HG03103 (cell line): ENCODE measurements around the gene MAFF.

Experiments
- ATAC-seq: cut with Tn5 transposase; IDR thresholded peaks from one replicate; pipeline ENCODE4 v1.9.1; 2021; ENCODE audit warnings: low read depth; ENCODE audit not compliant: unreplicated experiment

The MAFF gene

DNA sequence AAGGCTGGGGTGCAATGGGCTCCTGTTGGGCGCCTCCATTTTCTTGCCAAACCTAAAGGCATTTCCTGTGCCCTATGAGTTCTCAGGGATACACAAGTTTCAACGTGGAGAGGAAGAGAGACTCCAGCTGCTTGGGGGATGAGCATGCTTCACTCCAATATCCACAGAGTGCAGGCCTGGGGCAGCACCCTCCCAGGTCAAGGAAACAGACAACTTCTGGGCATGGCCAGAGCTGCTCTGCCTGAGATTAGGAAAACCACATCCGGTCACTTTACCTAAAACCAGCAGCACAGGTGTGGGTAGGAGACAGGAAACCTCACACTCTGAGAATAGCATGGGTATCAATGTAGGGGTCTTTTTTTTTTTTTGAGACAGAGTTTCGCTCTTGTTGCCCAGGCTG is 42.3 kb downstream of the MAFF start:
- ATAC-seq: no peak

DNA sequence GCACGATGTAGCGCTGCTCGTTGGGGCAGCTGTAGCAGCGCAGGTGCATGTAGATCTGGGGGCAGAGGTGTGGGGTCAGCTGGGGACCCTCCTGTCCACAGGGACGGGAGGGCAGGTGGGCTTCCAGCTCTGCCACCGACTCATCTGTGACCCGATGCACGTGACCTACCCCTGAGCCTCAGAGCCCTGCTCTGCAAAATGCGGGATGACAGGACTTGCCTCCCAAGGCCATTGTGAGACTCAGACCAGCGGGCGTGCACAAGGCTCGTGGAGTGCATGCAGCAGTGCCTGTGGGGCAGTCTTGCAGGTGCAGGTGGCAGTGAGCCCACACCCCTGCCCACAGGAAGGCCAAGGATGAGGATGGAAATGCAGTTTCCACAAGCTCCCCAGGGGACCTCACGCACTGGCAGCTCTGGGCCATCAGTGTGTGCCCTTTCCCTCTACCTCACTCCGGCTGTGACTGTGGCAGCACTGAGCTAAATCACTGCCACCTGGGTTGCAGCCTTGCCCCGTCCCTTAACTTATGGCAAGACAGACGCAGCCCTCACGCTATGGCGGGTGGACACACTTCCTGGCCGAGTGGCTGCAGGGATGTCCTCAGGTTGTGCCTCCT is 44.4 kb downstream of the MAFF start:
- no peak for ATAC-seq

DNA sequence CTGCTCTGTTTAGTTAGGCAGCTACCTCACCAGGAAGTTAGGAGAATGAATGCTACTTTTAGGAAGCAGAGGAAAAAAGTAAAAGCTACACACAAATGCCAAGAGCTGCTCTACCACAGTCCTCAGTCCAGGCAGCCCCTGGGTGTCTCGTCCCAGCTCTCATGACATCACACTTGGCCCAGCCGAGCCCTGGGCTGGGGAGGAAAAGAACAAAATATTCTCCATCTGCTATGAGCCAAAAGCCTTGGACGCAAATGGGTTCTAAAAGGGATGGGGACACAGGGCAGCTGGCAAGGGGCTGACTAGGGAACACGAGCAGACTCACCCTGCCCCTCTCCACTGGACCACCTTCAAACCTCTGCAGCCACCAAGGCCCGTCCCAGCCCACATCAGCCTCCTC is 44.9 kb downstream of the MAFF start:
- ATAC-seq: no peak

DNA sequence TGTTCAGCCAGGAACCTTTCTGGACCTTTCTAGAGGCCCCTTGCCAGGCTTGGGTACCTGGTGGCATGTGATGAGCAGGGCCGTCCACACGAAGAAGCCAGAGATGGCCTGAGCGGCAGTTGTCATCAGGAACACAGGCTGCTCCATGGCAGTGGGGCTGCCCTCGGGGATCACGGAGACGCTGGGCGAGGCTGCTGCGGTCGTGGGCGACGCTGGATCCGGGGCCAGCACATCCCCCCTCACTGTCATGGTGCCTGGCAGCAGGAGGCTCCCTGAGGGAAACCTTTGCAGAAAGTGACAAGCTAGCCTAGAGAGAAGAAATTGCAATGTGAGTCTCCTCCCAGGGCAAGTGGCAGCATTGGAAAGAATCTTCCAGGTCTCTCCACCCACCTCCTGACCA is 45.9 kb downstream of the MAFF start:
- ATAC-seq: no peak

DNA sequence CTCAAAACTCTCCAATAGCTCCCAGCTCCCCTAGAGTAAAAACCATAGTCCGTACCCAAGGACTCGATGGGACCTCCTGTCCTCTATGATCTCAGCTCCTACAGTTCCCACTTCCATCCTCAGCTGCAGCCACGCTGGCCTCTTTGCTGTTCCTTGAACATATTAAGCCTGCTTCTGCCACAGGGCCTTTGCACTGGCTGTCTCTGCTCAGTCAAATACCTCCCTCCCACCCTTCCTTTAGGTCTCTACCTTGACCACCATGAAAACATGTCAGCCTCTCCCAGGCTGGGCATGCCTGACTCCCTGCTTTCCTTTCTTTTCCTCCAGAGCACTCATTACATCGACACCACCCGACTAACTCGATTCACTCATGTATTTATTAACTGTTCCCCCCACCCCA is 46.5 kb downstream of the MAFF start:
- no peak for ATAC-seq

DNA sequence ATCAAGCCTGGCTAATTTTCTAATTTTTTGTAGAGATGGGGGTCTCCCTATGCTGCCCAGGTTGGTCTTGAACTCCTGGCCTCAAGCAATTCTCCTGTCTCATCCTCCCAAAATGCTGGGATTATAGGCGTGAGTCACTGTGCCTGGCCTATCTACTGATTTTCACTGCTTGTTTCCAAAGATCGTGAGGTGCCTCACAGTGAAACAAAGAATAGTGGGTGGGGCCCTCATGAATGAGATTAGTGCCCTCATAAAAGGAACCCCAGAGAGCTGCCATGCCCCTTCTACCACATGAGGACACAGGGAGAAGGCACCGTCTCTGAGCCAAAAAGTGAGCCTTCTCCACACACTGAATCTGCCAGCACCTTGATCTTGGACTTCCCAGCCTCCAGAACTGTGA is 47.5 kb downstream of the MAFF start:
- ATAC-seq: no peak

DNA sequence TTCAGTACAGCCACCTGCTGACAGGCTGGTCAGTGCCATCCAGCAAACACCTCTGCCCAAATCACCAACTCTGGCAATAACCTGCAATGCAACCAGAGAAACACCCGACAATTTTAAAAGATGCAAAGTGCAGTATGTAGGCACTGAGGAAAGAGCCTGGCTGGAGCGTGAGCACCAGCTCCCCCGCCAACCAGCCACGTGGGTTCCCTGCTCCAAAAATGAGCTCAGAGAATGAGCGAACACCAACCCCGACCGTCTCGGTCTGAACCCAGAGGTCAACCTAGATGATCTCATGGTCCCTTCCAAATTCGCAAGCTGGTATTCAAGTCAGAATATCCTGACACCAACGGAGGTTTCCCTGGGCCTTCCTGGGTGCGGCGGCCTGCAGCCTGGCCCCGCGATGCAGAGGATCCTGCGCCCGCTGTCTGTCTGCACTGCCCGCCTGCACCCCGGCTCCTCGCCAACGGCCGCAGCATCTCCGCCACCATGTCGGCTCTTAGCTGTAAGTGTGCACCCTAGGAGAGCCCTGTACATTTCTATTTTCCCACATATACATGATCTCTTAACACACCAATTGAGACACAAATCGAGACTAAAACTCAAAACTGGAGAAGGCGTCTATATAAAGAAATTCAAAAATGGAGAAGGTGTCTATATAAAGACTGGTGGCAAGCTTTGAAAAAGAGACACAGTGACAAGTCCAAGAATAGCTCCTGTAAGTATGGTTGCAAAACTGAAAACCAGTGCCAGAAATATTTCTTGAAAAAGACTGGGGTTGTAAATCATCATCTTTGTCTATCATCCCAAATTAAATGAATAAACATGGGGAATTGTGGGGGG is 48.2 kb downstream of the MAFF start:
- ATAC-seq: no peak

DNA sequence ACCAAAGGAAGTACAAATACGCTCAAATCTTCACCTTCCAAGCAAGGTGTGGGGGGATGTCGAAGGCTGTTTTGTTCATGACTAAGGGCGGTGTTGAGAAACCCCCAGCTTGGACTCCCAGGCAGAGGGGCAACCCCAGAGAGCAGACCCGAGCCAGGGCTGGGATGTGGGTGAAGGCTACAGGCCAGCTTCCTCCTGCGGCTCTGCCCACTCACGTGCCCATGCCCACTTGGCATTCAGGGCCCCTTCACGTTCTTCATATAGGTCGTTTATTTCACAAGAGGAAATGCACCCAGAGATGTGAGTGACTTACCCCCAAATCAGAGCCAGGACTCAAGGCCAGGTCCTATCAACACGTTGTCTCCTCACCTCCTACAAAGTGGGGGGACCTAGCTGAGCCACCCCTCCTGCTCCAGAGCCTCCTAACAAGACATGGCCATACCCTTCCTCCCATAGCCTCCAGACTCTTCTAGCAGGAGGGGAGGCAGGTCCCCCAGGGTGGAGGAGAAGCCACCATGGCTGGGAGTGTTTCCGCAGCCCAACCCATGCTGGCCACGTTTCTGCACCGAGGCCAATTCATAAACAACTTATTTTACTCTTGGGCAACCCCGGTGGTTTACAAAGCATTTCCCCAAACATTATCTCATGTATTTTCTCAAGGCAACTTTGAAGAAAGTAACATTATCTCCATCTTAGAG is 49.0 kb downstream of the MAFF start:
- no peak for ATAC-seq

DNA sequence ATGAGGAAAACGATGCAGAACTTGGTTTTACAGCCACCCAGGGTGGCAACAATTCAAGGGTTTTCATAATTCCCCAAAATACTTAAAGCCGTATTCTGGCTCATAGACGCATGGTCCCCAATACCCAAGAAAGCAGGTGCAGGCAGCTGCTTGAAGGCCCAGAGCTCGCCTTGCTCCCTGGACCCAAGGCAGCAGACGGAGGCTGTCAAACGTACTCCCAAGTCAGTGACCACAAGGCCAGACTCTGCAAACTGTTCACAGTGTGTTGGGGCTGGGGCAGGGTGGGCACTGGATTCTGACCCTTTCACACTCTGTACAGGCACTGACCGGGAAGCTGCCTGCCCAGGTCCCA is 49.5 kb downstream of the MAFF start:
- no peak for ATAC-seq

DNA sequence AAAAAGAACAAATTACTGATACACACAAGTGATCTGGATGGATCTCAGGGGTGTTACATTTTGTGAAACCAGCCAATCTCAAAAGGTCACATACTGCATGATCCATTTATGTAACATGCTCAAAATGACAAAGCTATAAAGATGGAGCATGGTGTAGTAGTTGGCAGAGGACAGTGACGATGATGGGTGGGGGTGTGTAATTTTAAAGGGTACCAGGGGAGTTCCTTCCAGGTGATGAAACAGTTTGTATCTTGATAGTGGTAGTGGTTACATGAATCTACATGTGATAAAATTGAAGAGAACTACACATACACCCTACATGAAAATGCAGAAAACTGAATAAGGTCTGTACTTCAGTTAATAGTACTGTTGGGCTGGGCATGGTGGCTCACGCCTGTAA is 53.9 kb downstream of the MAFF start:
- ATAC-seq: no peak

DNA sequence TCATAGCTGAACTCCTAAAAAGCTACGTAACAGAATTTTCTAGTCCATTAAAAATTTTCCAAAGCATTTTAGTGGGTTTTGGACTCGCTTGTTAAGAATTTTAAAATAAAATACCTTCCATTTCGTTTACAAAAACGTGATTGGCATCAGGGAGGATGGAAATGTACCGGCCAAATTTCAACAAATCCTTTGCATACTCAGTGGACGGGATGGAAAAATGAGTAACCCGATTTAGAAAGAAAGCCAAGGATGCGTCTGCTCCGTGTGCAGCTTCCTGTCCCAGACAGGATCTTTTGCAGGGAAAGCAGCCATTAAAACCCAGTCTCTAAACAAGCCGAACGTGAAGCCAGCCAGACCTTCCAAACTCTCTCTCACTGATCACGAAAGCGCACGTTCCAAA is 55.4 kb downstream of the MAFF start:
- ATAC-seq: no peak

DNA sequence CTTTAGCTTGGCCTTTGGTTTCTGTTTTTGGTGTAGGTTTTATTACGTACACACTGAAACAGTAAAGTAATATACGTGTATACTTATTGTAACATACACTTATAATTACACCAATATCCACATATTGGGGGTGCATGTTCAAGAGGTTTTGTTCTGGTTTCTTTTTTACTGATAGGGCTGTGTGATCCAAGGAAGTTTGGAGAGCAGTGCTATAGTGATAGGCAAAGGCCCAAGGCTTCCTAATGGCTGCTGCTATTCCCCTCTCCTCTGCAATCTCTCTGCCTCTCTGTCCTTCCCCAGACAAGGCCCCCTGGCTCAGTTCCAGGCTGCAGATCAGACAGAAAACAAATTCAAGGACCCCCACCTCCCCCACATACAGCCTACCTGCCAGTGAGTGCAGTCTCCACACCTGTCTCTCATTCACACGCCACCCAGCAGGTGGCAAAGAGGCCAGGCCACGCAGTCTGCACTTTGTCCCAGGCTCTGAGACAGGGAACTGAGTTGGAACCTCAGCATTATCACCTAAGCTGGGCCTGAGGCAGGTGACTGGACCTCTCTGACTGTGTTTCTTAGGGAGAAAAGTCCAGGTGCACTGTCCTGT is 56.0 kb downstream of the MAFF start:
- ATAC-seq: no peak

DNA sequence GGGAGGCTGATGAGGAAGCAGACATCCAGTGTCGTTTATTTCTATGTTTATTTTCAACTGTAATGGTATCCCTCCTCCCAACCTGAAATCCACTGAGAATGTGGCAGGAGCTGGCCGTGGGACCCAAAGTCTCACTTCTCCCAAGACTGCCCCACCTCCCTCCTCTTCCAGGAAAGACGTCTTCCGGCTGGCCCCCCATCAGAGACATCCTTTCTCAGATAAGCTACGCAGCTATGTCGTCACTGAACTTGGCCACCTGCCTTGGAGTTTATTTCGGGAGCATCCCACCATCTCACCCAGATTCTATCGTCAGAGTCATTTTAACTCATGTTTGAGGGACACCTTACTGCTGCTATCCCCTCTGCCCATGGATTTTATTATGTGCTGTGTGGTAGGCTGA is 57.1 kb downstream of the MAFF start:
- ATAC-seq: no peak

DNA sequence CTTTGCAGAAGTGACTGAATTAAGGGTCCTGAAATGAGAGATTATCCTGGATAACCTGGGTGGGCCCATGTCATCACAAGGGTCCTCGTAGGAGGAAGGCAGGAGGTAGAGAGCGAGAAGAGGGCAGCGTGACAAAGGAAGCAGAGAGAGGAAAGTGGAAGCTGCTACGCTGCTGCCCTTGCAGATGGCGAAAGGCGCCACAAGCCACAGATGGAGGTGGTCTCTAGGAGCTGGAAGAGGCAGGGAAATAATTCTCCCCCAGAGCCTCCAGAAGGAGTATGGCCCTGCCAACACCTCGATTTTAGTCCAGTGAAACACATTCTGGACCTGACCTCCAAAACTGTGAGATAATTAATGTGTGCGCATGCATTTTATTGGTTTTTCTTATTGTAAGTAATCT is 57.6 kb downstream of the MAFF start:
- no peak for ATAC-seq

DNA sequence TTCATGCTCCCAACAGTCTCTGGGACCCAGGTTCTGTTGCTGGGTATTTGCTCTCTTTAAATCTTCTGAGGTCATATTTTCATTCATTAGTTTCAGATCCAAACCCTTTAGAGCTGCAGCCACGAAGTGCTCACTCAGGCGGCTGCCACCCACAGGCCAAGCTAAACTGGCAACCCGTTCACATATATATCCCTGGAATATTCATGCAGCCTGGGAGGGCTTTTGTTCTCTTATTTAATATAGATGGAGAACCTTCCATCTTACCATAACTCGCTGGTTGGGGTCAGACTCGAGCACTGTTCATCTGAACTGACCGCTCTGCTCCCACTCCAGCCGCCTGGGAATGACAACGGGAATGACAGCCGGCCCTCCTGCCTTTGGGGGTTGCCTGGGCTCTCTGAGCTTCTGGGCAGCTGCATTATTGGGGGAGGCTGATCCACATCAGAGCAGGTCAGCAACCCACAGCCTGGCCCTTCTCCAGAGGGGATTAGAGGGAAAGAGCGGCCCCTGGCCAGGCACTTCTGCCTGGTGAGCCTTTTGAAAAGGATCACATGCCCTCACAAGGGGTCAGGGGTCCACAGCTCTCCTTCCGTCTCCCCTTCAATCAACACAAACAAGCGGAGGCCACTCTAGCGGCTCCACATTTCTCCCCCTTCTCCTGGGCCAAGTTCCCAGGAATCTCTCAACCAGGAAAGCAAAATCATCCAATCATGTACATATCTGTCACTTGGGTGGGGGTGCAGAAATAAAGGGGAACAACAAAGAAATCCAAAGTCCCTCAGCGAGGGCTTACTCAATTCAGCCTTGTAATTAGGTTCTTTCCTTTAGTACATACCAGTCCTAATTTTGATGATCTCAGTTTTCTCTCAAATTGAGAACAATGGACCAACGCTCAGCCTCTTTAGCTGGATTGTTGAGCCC is 59.2 kb downstream of the MAFF start:
- no peak for ATAC-seq

DNA sequence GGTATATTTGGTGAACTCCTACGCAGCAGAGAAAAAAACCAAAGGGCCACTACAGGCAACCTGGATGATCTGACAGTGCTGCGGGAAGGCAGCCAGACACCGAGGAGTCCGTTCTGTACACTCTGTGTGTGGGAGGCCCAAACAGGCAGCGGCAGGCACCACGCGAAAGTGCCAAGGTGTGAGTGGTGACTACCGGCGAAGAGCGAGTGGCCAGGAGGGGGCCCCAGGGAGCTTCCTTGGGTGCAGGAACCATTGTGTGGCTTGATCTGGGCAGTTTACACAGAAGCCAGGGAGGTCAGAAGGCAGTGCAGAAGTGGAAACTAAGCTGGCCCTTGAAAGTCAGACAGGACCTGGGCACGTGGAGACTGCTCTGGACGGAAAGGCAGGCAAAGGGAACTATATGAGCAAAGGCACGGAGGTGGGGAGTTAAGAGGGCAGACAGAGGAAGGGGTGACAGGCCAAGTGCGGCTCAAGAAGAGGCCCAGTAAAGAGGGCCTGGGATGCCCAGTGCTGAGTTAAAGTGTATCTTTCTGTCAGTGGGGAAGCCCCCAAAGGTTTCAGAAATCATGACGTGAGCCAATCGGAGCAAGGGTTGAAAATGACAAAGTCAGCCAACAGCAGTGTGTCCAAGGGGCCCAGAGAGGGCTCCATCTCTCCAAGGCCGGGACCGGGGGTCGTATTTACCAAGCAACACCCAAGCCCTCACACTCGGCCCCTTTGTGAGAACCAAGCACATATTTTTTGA is 60.4 kb downstream of the MAFF start:
- ATAC-seq: no peak

DNA sequence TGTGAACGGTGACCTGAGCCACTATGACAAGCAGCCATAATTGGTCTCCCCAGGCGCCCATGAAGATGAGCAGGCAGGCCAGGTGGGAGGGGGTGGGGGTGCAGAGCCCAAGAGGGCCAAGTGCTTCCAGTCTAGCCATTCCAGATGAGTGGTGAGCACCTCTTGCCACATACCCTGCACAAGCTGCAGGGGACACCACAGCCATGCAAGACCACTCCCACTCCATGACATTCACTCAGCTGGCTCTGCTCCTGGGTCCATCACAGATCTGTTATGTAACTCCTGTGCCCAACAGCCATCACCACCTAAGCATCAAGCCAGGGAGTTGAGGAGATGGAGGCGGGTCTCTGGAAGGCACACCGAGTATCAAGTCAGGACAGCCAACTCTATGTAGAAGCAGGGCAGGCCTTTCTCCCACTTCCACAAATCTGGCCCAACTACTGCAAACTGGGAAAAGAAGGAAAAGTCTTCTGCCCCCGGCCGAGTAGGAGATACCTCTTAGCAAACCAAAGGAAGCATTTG is 62.6 kb downstream of the MAFF start:
- ATAC-seq: no peak
